ENCODE results near the gene FOXN3. TPM values are rescaled to one million over a fixed set of nuclear protein-coding genes. Genes with fewer than 3 reads are reported as not detected.
A peak's percentile ranks its signal among the peaks of the same experiment; 100 is the strongest.

Gene FOXN3
- total and polyA plus RNA-seq, 2 experiments from 2014 or later = 98.9 to 167 TPM

GRCh38 chr14:89422952-89423345 lies 5.9 kb upstream of the FOXN3 start:
- H3K27me3 Mint-ChIP-seq (ENCODE audit: insufficient read depth, low read depth, poor library complexity) = peaks cover 12% of the 10 kb centered on the region
- no peak overlapping the region for H3K4me3 Mint-ChIP-seq
- DNase-seq (ENCODE audit: low spot score) (no peak), ATAC-seq (no peak)
- Histone ChIP-seq H3K27me3 (ENCODE audit: insufficient read depth) (no peaks in the 10 kb centered on the region), H3K4me2 (no peak overlapping the region), H3K4me3 (no peak overlapping the region), H3K79me2 (replicated peaks; ENCODE audit: insufficient read depth) (peaks cover 94% of the 10 kb centered on the region), H3K27ac (ENCODE audit: low read depth) (no peak overlapping the region), H3K9me2 (ENCODE audit: insufficient read depth) (no peaks in the 10 kb centered on the region), H3K4me1 (ENCODE audit: insufficient read depth) (peaks cover 42% of the 10 kb centered on the region), H3F3A (replicated peaks; ENCODE audit: low read depth) (0 out of 2 replicates have a peak, but pooled peaks cover 12% of the 10 kb centered on the region), H2AFZ (no peak overlapping the region), H3K36me3 (ENCODE audit: insufficient read depth) (no peaks in the 10 kb centered on the region), H4K20me1 (replicated peaks; ENCODE audit: insufficient read depth) (no peaks in the 10 kb centered on the region)
- peaks cover 61% of the 10 kb centered on the region for H3K4me1 Mint-ChIP-seq
- peaks cover 3% of the 10 kb centered on the region; the same call in 1 of the 3 replicates for H3K9me3 Mint-ChIP-seq
- TF ChIP-seq JUNB (IDR thresholded peaks at IDR 0.05; ENCODE audit: unreplicated experiment) (no peak), STAT1 (IDR thresholded peaks at IDR 0.05; ENCODE audit: unreplicated experiment) (no peak), POLR2AphosphoS5 (IDR thresholded peaks at IDR 0.05; ENCODE audit: low read depth) (no peak), EZH2phosphoT487 (IDR thresholded peaks at IDR 0.05; ENCODE audit: unreplicated experiment) (no peak), ZNF114 (CRISPR knock-in tag; IDR thresholded peaks at IDR 0.05) (no peak), EZH2 (IDR thresholded peaks at IDR 0.05; ENCODE audit: low read depth, unreplicated experiment) (no peak), CREB1 (CRISPR knock-in tag; IDR thresholded peaks at IDR 0.05; ENCODE audit: low read depth) (no peak), ZNF462 (CRISPR knock-in tag; IDR thresholded peaks at IDR 0.05) (no peak)
- TF ChIP-seq, protein P1, sequence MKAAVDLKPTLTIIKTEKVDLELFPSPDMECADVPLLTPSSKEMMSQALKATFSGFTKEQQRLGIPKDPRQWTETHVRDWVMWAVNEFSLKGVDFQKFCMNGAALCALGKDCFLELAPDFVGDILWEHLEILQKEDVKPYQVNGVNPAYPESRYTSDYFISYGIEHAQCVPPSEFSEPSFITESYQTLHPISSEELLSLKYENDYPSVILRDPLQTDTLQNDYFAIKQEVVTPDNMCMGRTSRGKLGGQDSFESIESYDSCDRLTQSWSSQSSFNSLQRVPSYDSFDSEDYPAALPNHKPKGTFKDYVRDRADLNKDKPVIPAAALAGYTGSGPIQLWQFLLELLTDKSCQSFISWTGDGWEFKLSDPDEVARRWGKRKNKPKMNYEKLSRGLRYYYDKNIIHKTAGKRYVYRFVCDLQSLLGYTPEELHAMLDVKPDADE (IDR thresholded peaks at IDR 0.05) = no peak
- TF ChIP-seq, protein P2, sequence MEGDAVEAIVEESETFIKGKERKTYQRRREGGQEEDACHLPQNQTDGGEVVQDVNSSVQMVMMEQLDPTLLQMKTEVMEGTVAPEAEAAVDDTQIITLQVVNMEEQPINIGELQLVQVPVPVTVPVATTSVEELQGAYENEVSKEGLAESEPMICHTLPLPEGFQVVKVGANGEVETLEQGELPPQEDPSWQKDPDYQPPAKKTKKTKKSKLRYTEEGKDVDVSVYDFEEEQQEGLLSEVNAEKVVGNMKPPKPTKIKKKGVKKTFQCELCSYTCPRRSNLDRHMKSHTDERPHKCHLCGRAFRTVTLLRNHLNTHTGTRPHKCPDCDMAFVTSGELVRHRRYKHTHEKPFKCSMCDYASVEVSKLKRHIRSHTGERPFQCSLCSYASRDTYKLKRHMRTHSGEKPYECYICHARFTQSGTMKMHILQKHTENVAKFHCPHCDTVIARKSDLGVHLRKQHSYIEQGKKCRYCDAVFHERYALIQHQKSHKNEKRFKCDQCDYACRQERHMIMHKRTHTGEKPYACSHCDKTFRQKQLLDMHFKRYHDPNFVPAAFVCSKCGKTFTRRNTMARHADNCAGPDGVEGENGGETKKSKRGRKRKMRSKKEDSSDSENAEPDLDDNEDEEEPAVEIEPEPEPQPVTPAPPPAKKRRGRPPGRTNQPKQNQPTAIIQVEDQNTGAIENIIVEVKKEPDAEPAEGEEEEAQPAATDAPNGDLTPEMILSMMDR (conservative IDR thresholded peaks at IDR 0.05; ENCODE audit: low read depth in 2 of 2) = no peak
- TF ChIP-seq, protein P3, sequence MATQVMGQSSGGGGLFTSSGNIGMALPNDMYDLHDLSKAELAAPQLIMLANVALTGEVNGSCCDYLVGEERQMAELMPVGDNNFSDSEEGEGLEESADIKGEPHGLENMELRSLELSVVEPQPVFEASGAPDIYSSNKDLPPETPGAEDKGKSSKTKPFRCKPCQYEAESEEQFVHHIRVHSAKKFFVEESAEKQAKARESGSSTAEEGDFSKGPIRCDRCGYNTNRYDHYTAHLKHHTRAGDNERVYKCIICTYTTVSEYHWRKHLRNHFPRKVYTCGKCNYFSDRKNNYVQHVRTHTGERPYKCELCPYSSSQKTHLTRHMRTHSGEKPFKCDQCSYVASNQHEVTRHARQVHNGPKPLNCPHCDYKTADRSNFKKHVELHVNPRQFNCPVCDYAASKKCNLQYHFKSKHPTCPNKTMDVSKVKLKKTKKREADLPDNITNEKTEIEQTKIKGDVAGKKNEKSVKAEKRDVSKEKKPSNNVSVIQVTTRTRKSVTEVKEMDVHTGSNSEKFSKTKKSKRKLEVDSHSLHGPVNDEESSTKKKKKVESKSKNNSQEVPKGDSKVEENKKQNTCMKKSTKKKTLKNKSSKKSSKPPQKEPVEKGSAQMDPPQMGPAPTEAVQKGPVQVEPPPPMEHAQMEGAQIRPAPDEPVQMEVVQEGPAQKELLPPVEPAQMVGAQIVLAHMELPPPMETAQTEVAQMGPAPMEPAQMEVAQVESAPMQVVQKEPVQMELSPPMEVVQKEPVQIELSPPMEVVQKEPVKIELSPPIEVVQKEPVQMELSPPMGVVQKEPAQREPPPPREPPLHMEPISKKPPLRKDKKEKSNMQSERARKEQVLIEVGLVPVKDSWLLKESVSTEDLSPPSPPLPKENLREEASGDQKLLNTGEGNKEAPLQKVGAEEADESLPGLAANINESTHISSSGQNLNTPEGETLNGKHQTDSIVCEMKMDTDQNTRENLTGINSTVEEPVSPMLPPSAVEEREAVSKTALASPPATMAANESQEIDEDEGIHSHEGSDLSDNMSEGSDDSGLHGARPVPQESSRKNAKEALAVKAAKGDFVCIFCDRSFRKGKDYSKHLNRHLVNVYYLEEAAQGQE (IDR thresholded peaks at IDR 0.05; ENCODE audit: unreplicated experiment) = no peak
- H3K36me3 Mint-ChIP-seq (ENCODE audit: low read depth) = peaks cover 26% of the 10 kb centered on the region
- peak overlapping the region; percentile 87 for H3K27ac Mint-ChIP-seq

Measured in GM23338 (cell line).